H9 (cell line): ENCODE results near the gene CDH5. TPM values are rescaled to one million over a fixed set of nuclear protein-coding genes. Genes with fewer than 3 reads are reported as not detected.

Experiments
- DNase-seq: peaks from one replicate; pipeline ENCODE4 v3.0.0-alpha.2; 2017
- H2AFZ ChIP-seq: one replicate; pipeline ENCODE4 v1.6.1; 2013; ENCODE audit warnings: mild to moderate bottlenecking, low read length, control low read depth, moderate library complexity
- H2AK5ac ChIP-seq: 2 replicates; pipeline ENCODE4 v1.6.1; 2013; ENCODE audit warnings: low read length, control low read depth, mixed read lengths; ENCODE audit not compliant: insufficient read length
- H2BK120ac ChIP-seq: one replicate; pipeline ENCODE4 v1.6.1; 2013; ENCODE audit warnings: low read depth, mild to moderate bottlenecking, low read length, control low read depth, inconsistent platforms; ENCODE audit not compliant: poor library complexity, severe bottlenecking
- H2BK12ac ChIP-seq: 2 replicates; pipeline ENCODE4 v1.6.1; 2013; ENCODE audit warnings: low read length, control low read depth, mixed read lengths, low read depth; ENCODE audit not compliant: insufficient read length
- H2BK15ac ChIP-seq: 2 replicates; pipeline ENCODE4 v1.6.1; 2013; ENCODE audit warnings: low read depth, low read length, control low read depth
- H2BK20ac ChIP-seq: one replicate; pipeline ENCODE4 v1.6.1; 2013; ENCODE audit warnings: low read depth, mild to moderate bottlenecking, low read length, control low read depth, inconsistent platforms; ENCODE audit not compliant: poor library complexity, severe bottlenecking
- H2BK5ac ChIP-seq: 2 replicates; pipeline ENCODE4 v1.6.1; 2013; ENCODE audit warnings: low read length, control low read depth, mixed read lengths; ENCODE audit not compliant: insufficient read length
- H3K14ac ChIP-seq: 2 replicates; pipeline ENCODE4 v1.6.1; 2013; ENCODE audit warnings: low read length, control low read depth; ENCODE audit not compliant: insufficient read depth
- H3K18ac ChIP-seq: 2 replicates; pipeline ENCODE4 v1.6.1; 2013; ENCODE audit warnings: low read depth, mild to moderate bottlenecking, mixed read lengths, low read length, control low read depth; ENCODE audit not compliant: insufficient read length
- H3K23ac ChIP-seq: 2 replicates; pipeline ENCODE4 v1.6.1; 2013; ENCODE audit warnings: low read length, control low read depth, mixed read lengths, low read depth; ENCODE audit not compliant: insufficient read length
- H3K23me2 ChIP-seq: 2 replicates; pipeline ENCODE4 v1.6.1; 2013; ENCODE audit warnings: low read depth, mild to moderate bottlenecking, mixed read lengths, low read length, control low read depth; ENCODE audit not compliant: insufficient read length, poor library complexity, severe bottlenecking
- H3K27ac ChIP-seq: 2 replicates; pipeline ENCODE4 v1.5.1; 2013; ENCODE audit warnings: low read length, control low read depth, mixed read lengths, low read depth; ENCODE audit not compliant: insufficient read length
- H3K27me3 ChIP-seq: 2 replicates; pipeline ENCODE4 v1.6.1; 2013; ENCODE audit warnings: low read length, control low read depth, inconsistent platforms; ENCODE audit not compliant: insufficient read depth
- H3K4ac ChIP-seq: 2 replicates; pipeline ENCODE4 v1.6.1; 2013; ENCODE audit warnings: low read depth, mild to moderate bottlenecking, control low read depth, inconsistent platforms, low read length, moderate library complexity
- H3K4me1 ChIP-seq: 2 replicates; pipeline ENCODE4 v1.6.1; 2013; ENCODE audit warnings: low read length, control low read depth, inconsistent platforms; ENCODE audit not compliant: insufficient read depth
- H3K4me2 ChIP-seq: 2 replicates; pipeline ENCODE4 v1.6.1; 2013; ENCODE audit warnings: low read length, control low read depth, mixed read lengths; ENCODE audit not compliant: insufficient read length, insufficient read depth
- H3K56ac ChIP-seq: 2 replicates; pipeline ENCODE4 v1.6.1; 2013; ENCODE audit warnings: low read depth, mild to moderate bottlenecking, mixed read lengths, low read length, control low read depth; ENCODE audit not compliant: insufficient read length
- H3K79me1 ChIP-seq: 2 replicates; pipeline ENCODE4 v1.6.1; 2013; ENCODE audit warnings: low read depth, mild to moderate bottlenecking, moderate library complexity, low read length, control low read depth, inconsistent platforms; ENCODE audit not compliant: insufficient read depth, poor library complexity, severe bottlenecking
- H3K79me2 ChIP-seq: 2 replicates; pipeline ENCODE4 v1.6.1; 2013; ENCODE audit warnings: low read length, control low read depth, inconsistent platforms; ENCODE audit not compliant: insufficient read depth
- H3K9ac ChIP-seq: 2 replicates; pipeline ENCODE4 v1.6.1; 2013; ENCODE audit warnings: low read length, control low read depth, mixed read lengths; ENCODE audit not compliant: insufficient read length; ENCODE audit errors: extremely low read depth
- H3K9me3 ChIP-seq: one replicate; pipeline ENCODE4 v1.6.1; 2013; ENCODE audit warnings: low read depth, low read length, inconsistent platforms; ENCODE audit not compliant: control insufficient read depth
- H3T11ph ChIP-seq: one replicate; pipeline ENCODE4 v1.6.1; 2013; ENCODE audit warnings: mild to moderate bottlenecking, low read length, control low read depth, inconsistent platforms
- H4K20me1 ChIP-seq: one replicate; pipeline ENCODE4 v1.6.1; 2013; ENCODE audit not compliant: control insufficient read depth, insufficient read length, insufficient read depth
- H4K5ac ChIP-seq: 2 replicates; pipeline ENCODE4 v1.6.1; 2013; ENCODE audit warnings: low read depth, mild to moderate bottlenecking, mixed read lengths, low read length, control low read depth; ENCODE audit not compliant: insufficient read length
- H4K8ac ChIP-seq: replicated peaks from 2 replicates; pipeline ENCODE4 v1.6.1; 2013; ENCODE audit warnings: low read length, control low read depth, mixed read lengths, low read depth; ENCODE audit not compliant: insufficient read length
- H4K91ac ChIP-seq: 2 replicates; pipeline ENCODE4 v1.6.1; 2013; ENCODE audit warnings: low read depth, mild to moderate bottlenecking, moderate library complexity, mixed read lengths, low read length, control low read depth; ENCODE audit not compliant: insufficient read length
- H3K27ac Mint-ChIP-seq, 3 experiments: 2 replicates in 2 of 3; 3 replicates in 1 of 3; pipeline ENCODE4 v1.8.0; 2020 to 2021; ENCODE audit warnings: mixed read lengths in 3 of 3, mild to moderate bottlenecking in 1 of 3, moderate library complexity in 1 of 3
- H3K27me3 Mint-ChIP-seq: 2 replicates; pipeline ENCODE4 v1.8.0; 2021; ENCODE audit warnings: low read depth, mild to moderate bottlenecking, moderate library complexity, mixed read lengths
- H3K36me3 Mint-ChIP-seq, 3 experiments: 2 replicates in 2 of 3; 3 replicates in 1 of 3; pipeline ENCODE4 v1.8.0; 2020 to 2021; ENCODE audit warnings: low read depth in 3 of 3, mixed read lengths in 3 of 3; ENCODE audit not compliant: insufficient read depth in 1 of 3
- H3K4me1 Mint-ChIP-seq, 2 experiments: 2 replicates each; pipeline ENCODE4 v1.8.0; 2020; ENCODE audit warnings: mixed read lengths in 2 of 2
- H3K4me3 Mint-ChIP-seq, 2 experiments: 2 replicates in 1 of 2; 3 replicates in 1 of 2; pipeline ENCODE4 v1.8.0; 2020 to 2021; ENCODE audit warnings: mild to moderate bottlenecking in 2 of 2, mixed read lengths in 2 of 2, moderate library complexity in 1 of 2
- H3K9me3 Mint-ChIP-seq, 2 experiments: 2 replicates in 1 of 2; 3 replicates in 1 of 2; pipeline ENCODE4 v1.8.0; 2020; ENCODE audit warnings: mild to moderate bottlenecking in 2 of 2, mixed read lengths in 2 of 2, moderate library complexity in 1 of 2
- CTCF ChIP-seq: fragments of 200-600 bp; sonication (generic); conservative IDR thresholded peaks from 3 replicates; pipeline ENCODE4 v1.8.0; 2021; ENCODE audit warnings: antibody characterized with exemption, mild to moderate bottlenecking
- total RNA-seq: library from RNA; stranded (reverse); gene quantifications from 2 replicates; pipeline ENCODE4 v1.2.1, GENCODE V29; 2021

Gene CDH5
- total RNA-seq, 1 experiment from 2014 or later = 0.20 TPM

- no peak overlapping the region for H4K8ac ChIP-seq
- H2BK120ac ChIP-seq = no peak overlapping the region
- H3K4ac ChIP-seq = no peak overlapping the region
- no peaks in the 10 kb centered on the region for H3K9me3 ChIP-seq
- H4K20me1 ChIP-seq = no peaks in the 10 kb centered on the region
- peaks cover 2 to 6% (median 4%) of the 10 kb centered on the region in 3 experiments; a peak in 5 of 7 replicates for H3K36me3 Mint-ChIP-seq
- H3K23ac ChIP-seq = no peak overlapping the region
- H3K79me2 ChIP-seq = no peaks in the 10 kb centered on the region
- no peak overlapping the region for H3K14ac ChIP-seq
- H2BK5ac ChIP-seq = no peak overlapping the region
- H3K27ac Mint-ChIP-seq = no peak overlapping the region
- H2BK20ac ChIP-seq = no peak overlapping the region
- no peak for DNase-seq
- H3K23me2 ChIP-seq = no peaks in the 10 kb centered on the region
- no peak overlapping the region for H3K56ac ChIP-seq
- peaks cover 7 to 12% of the 10 kb centered on the region in 2 experiments for H3K9me3 Mint-ChIP-seq
- no peak overlapping the region for H2AFZ ChIP-seq
- no peak overlapping the region for H3K27ac ChIP-seq
- H3K9ac ChIP-seq = no peak overlapping the region
- no peak overlapping the region for H2BK15ac ChIP-seq
- no peak overlapping the region for H3T11ph ChIP-seq
- no peak overlapping the region for H3K4me3 Mint-ChIP-seq
- H3K79me1 ChIP-seq = no peaks in the 10 kb centered on the region
- peaks cover 4 to 6% of the 10 kb centered on the region in 2 experiments for H3K4me1 Mint-ChIP-seq
- no peak overlapping the region for H3K18ac ChIP-seq
- no peak overlapping the region for H2AK5ac ChIP-seq
- TF ChIP-seq CTCF = no peak
- no peaks in the 10 kb centered on the region for H3K27me3 ChIP-seq
- H3K4me2 ChIP-seq = no peak overlapping the region
- no peak overlapping the region for H4K91ac ChIP-seq
- no peak overlapping the region for H4K5ac ChIP-seq
- peaks cover under 1% of the 10 kb centered on the region; the same call in 1 of the 2 replicates for H3K4me1 ChIP-seq
- no peak overlapping the region for H2BK12ac ChIP-seq
- peaks cover 23% of the 10 kb centered on the region for H3K27me3 Mint-ChIP-seq
Observed at GRCh38 chr16:66412182-66412581, 45.7 kb downstream of the CDH5 start.
